HG03060 (cell line): Measurements from ENCODE around the gene ENTPD1.
"Not testable (repeated sequence)": the region's sequence is repeated elsewhere in the genome, so short reads cannot be mapped to it uniquely, and the experiment has no call there.

ENCODE experiments used
- ATAC-seq: cut with Tn5 transposase; IDR thresholded peaks from one replicate; pipeline ENCODE4 v1.9.1; 2021; ENCODE audit warnings: low read depth, moderate number of reproducible peaks; ENCODE audit not compliant: unreplicated experiment

The ENTPD1 gene

DNA sequence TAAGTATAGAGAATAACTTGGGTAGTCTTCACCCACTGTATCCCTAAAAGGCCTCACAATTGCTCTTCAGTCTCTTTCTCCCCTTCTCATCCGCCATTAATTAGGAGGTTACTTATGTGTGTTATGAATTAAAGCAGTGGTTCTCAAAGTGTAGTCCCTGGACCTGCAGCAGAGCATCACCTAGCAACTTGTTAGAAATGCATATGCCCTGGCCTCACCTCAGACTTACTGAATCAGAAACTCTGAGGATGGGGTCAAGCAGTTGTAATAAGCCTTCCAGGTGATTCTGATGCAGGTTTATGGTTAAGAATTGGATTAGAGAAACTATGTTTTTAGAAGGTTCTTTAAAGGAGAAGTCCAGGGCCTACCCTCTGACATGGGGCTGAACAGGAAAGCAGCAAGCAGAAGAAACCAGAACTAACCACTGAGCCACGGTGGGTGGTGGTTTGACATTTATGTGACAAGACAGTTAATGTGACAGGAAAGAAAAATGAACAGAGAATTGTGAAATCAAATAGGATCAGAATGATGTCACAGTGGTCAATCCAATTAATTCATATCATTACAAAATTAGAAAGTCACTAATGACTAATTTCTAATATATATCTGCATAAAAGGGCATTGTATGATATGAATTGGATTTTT, 37.6 kb downstream of the ENTPD1 start:
- no peak for ATAC-seq

GRCh38 chr10:95794195-95794594, 38.2 kb downstream of the ENTPD1 start:
- no peak for ATAC-seq

- ATAC-seq: no peak
These were observed 39.6 kb downstream of the ENTPD1 start for GRCh38 chr10:95795602-95796001.

DNA sequence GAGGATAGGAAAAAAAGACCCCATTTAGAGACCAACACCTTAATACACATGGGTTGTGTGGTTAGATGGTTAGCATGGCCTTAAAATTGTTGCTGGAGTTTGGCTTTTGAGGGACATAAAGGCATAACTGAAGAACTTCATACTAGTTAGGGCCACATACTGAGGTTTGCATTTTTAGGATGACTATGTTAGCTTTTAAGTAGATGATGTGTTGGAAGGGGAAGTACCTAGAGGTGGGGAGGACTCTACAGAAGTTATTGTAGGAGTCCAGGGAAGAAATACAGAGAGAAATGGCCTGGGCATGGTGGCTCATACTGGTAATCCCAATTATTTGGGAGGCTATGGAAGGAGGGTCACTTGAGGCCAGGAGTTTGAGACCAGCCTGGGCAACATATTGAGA, 40.5 kb downstream of the ENTPD1 start:
- no peak for ATAC-seq

- ATAC-seq: no peak
These were observed 42.3 kb downstream of the ENTPD1 start for GRCh38 chr10:95798096-95798855.

DNA sequence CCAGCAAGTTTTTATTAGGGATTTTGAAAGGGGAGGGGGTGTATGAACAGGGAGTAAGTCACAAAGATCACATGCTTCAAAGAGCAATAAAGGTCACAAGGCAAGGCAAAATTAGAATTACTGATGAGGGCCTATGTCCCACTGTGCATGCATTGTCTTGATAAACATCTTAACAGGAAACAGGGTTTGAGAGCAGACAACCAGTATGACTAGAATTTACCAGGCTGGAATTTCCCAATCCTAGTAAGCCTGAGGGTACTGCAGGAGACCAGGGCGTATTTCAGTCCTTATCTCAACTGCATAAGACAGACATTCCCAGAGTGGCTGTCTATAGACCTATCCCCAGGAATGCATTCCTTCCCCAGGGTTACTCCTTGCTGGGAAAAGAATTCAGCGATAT, 44.3 kb downstream of the ENTPD1 start:
- ATAC-seq: not testable (repeated sequence)

GRCh38 chr10:95806687-95807380, 50.9 kb downstream of the ENTPD1 start:
- ATAC-seq: not testable (repeated sequence)

DNA sequence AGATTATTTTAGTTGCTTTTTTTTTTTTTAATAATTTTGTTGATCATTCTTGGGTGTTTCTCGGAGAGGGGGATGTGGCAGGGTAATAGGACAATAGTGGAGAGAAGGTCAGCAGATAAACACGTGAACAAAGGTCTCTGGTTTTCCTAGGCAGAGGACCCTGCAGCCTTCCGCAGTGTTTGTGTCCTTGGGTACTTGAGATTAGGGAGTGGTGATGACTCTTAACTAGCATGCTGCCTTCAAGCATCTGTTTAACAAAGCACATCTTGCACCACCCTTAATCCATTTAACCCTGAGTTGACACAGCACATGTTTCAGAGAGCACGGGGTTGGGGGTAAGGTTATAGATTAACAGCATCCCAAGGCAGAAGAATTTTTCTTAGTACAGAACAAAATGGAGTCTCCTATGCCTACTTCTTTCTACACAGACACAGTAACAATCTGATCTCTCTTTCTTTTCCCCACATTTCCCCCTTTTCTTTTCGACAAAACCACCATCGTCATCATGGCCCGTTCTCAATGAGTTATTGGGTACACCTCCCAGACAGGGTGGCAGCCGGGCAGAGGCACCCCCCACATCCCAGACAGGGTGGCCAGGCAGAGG, 52.8 kb downstream of the ENTPD1 start:
- ATAC-seq: not testable (repeated sequence)

GRCh38 chr10:95809370-95810197, 53.6 kb downstream of the ENTPD1 start:
- no peak for ATAC-seq

- ATAC-seq: no peak
These were observed 54.4 kb downstream of the ENTPD1 start for GRCh38 chr10:95810198-95810976.

GRCh38 chr10:95813054-95813685, 57.2 kb downstream of the ENTPD1 start:
- ATAC-seq: no peak

- no peak for ATAC-seq
These were observed 58.2 kb downstream of the ENTPD1 start for GRCh38 chr10:95814011-95814727.

GRCh38 chr10:95815133-95815532, 59.2 kb downstream of the ENTPD1 start:
- no peak for ATAC-seq

GRCh38 chr10:95815701-95816240, 59.8 kb downstream of the ENTPD1 start:
- no peak for ATAC-seq

DNA sequence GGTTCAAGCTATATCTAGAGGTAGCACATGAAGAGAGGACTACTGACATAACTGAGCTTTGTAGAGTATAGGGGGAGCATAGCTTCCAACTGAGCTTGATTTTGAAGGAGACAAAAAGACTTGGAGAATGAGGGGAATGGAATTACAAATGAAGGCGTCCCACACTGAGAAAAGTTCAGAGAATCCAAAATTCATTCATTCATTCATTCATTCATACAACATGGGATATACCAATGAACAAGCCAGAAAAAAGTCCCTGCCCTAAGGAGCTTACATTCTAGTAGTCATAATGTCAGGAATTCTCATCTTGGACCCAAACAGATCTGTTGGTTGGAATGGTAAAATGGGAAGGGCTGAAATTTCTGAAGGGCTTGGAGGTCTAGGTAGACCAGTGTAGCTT, 62.0 kb downstream of the ENTPD1 start:
- ATAC-seq: no peak

DNA sequence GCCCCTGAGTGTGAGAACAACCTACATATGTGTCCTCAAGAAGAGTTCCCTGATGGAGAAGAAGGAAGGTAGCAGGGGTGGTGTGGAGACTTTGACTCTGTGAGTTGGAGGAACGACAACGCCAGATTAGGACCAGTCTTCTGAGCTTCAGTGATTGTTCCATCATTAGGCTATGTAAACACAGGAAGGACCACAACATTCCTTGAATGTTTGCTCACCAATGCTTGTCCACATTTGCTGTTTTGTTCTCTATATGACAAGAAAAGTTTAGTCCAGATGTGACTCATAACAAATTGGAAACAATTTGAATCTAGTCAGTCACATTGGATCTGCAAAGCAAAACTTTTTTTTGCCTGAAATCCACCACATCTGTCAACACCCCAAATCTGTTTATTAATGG, 62.7 kb downstream of the ENTPD1 start:
- no peak for ATAC-seq

GRCh38 chr10:95819620-95820329, 63.8 kb downstream of the ENTPD1 start:
- no peak for ATAC-seq

DNA sequence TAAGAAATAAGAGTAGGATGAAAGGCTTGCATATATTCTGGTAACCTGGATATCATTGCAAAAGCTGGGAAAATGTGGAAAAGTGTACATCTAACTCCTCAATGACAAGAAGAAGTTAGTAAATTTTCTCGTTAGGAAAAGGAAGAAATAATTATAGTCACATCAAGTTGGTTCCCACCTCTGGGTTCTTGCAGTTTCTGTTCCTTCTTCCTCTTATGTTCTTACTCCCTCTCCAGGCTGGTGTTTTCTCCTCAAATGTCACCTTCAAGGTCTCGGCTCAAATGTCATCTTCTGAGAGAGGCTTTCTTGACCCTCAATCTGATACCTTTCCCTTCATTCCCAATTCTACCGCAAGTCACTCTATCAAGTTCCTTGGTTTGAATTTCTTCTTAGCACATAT, 64.4 kb downstream of the ENTPD1 start:
- ATAC-seq: no peak
